ENCODE measurements around the gene MRPS34.
A peak's percentile ranks its signal among the peaks of the same experiment; 100 is the strongest.
"Not testable (repeated sequence)": the region's sequence is repeated elsewhere in the genome, so short reads cannot be mapped to it uniquely, and the experiment has no call there.

MRPS34 gene

DNA sequence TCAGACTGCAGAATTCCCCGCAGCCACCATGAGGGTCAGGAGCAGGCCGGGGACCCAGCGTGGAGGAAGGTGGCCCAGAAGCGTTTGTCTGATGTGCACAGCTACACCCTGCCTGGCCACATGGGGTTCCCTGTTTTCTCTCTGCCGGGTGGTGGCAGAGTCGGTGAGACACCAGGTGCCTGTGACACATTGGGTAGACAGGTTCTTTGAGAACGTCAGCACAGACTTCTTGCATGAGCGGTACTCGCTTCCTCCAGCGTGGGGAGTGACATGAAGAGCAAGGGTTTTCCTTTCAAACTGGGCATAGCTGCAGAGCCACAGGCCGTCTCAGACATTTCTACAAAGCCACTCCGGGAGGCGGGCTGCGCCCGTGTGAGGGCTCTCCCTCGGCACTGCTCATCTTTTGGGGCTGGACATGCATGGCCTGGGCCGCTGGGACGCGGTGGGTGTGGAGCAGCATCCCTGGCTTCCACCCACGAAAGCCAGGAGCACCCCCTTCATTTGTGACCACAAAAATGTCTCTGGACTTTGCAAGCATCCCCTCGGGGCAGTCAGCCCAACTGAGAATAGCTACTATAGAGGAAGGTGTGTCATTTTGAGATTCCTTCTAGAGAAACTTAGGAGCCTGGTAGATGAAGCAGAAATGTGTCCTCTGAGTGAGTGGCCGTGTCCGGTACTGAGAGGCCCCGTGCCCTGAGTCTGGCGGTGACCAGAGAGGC is 27.6 kb downstream of the MRPS34 start:
- 92% methylated on average over 25 of the region's 25 CpGs for WGBS
- Histone ChIP-seq H3K4me1 (ENCODE audit: insufficient read depth, low read length) (no peaks in the 10 kb centered on the region; the same call in 1 of the 2 replicates), H3K27me3 (ENCODE audit: insufficient read depth, low read length) (no peaks in the 10 kb centered on the region), H3K4me3 (ENCODE audit: low read length) (no peak overlapping the region), H3K9ac (ENCODE audit: low read depth, low read length) (peak overlapping the region; percentile 19; the same call in 1 of the 2 replicates), H3K36me3 (ENCODE audit: insufficient read depth, low read length) (peaks cover 39% of the 10 kb centered on the region), H3K9me3 (ENCODE audit: insufficient read depth, low read depth, low read length) (no peaks in the 10 kb centered on the region), H3K27ac (ENCODE audit: low read depth, low read length) (peak overlapping the region; percentile 3; the same call in 1 of the 2 replicates)

DNA sequence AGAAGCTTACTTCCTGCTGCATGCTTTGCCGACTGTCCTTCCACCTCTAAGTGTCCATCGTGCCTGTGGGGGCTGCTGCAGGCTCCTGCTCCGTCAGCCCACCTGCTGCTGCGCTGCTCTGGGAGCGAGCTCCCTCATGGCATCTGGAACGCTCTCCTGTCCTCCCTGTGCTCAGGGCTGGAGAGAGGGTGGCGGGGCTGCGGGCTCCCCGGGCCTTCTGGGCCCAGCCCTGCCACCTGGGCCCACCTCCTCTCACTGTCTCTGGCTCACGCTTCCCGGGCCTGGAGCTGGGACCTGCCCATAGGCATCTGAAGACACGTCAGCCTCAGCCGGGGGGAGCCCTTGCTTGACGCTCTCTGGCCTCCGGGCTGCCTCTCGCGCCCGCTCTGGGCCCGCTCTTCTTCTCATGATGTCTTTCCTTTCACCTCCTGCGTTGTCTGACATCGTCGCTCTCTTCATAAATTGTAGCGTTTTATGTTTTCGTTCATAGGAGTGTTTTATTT is 28.5 kb downstream of the MRPS34 start:
- no peak overlapping the region for H3K9ac ChIP-seq (ENCODE audit: low read depth, low read length)
- 91% methylated on average over 20 of the region's 24 CpGs for WGBS

DNA sequence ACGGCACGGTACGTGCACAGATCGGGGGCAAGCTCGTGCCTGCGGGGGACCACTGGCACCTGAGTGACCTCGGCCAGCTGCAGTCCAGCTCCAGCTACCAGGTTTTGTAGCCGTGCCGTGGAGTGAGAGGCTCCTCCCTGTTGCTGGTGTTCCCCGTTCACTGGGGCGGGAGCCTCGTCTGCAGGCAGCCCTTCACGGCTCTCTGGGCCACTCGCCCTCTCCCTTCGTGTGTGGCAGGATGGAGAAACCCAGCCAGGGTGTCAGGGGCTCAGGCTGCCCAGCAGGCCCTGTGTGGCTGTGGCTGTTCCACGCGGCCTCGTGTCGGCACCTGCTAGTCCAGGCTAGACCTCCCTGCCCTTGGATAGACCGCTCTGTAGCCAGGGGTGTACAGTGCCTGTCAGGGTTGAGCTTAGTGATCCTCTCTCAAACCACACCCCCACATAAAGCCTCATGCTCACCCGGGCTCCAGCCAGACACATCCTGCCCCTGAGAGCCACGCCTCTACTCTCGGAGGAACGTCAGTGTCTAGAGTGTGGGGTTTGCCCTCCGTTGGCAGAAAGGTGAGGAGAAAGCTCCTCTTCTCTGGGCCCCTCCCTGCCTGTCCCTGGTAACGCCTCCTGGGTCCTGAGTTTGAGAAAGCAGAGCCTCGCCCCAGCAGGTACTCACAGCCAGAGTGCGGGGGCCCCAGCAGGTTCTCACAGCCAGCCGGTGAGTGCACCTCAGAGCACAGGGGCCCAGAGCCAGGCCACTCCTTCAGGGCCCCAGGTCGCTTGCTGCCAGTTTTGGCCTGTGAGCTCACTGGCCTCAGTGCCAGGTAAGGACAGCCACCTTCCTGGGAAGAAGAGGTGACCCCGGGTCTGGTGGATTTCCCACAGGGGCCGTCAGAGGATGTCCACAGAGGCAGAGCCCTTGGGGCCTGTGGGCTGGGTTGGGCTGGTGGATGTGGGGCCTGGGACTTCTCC is 29.3 kb downstream of the MRPS34 start:
- H3K27ac ChIP-seq (ENCODE audit: low read depth, low read length), result no peak overlapping the region

More for the DNA sequence above, 28.5 kb downstream of the MRPS34 start:
- Histone ChIP-seq H3K27ac (ENCODE audit: low read depth, low read length) (no peak overlapping the region), H3K27me3 (ENCODE audit: insufficient read depth, low read length) (no peaks in the 10 kb centered on the region), H3K4me1 (ENCODE audit: insufficient read depth, low read length) (no peaks in the 10 kb centered on the region; the same call in 1 of the 2 replicates), H3K36me3 (ENCODE audit: insufficient read depth, low read length) (peaks cover 33% of the 10 kb centered on the region), H3K4me3 (ENCODE audit: low read length) (no peak overlapping the region), H3K9me3 (ENCODE audit: insufficient read depth, low read depth, low read length) (peaks cover 5% of the 10 kb centered on the region; the same call in 1 of the 2 replicates)

GRCh38 chr16:1741553-1742165 is 31.3 kb downstream of the MRPS34 start:
- Histone ChIP-seq H3K4me1 (ENCODE audit: insufficient read depth, low read length) (no peaks in the 10 kb centered on the region; the same call in 1 of the 2 replicates), H3K27ac (ENCODE audit: low read depth, low read length) (no peak overlapping the region), H3K27me3 (ENCODE audit: insufficient read depth, low read length) (no peaks in the 10 kb centered on the region), H3K4me3 (ENCODE audit: low read length) (no peak overlapping the region), H3K9me3 (ENCODE audit: insufficient read depth, low read depth, low read length) (peaks cover 32% of the 10 kb centered on the region), H3K9ac (ENCODE audit: low read depth, low read length) (no peak overlapping the region), H3K36me3 (ENCODE audit: insufficient read depth, low read length) (peaks cover 15% of the 10 kb centered on the region; the same call in 1 of the 2 replicates)
- WGBS, result 95% methylated on average over 19 of the region's 19 CpGs

More for the DNA sequence above, 29.3 kb downstream of the MRPS34 start:
- Histone ChIP-seq H3K9ac (ENCODE audit: low read depth, low read length) (no peak overlapping the region), H3K4me3 (ENCODE audit: low read length) (no peak overlapping the region), H3K27me3 (ENCODE audit: insufficient read depth, low read length) (no peaks in the 10 kb centered on the region), H3K9me3 (ENCODE audit: insufficient read depth, low read depth, low read length) (peaks cover 12% of the 10 kb centered on the region; the same call in 1 of the 2 replicates), H3K36me3 (ENCODE audit: insufficient read depth, low read length) (peaks cover 26% of the 10 kb centered on the region), H3K4me1 (ENCODE audit: insufficient read depth, low read length) (no peaks in the 10 kb centered on the region; the same call in 1 of the 2 replicates)
- 95% methylated on average over 32 of the region's 32 CpGs for WGBS

- H3K4me3 ChIP-seq (ENCODE audit: low read length), result no peak overlapping the region
- H3K4me1 ChIP-seq (ENCODE audit: insufficient read depth, low read length), result no peaks in the 10 kb centered on the region; the same call in 1 of the 2 replicates
- no peak overlapping the region for H3K27ac ChIP-seq (ENCODE audit: low read depth, low read length)
- WGBS, result 96% methylated on average over 30 of the region's 30 CpGs
- H3K9ac ChIP-seq (ENCODE audit: low read depth, low read length), result no peak overlapping the region
- no peaks in the 10 kb centered on the region for H3K27me3 ChIP-seq (ENCODE audit: insufficient read depth, low read length)
- peaks cover 38% of the 10 kb centered on the region for H3K9me3 ChIP-seq (ENCODE audit: insufficient read depth, low read depth, low read length)
- H3K36me3 ChIP-seq (ENCODE audit: insufficient read depth, low read length), result peaks cover 15% of the 10 kb centered on the region; the same call in 1 of the 2 replicates
Observed at GRCh38 chr16:1740781-1741490, 32.0 kb downstream of the MRPS34 start.

- H3K27me3 ChIP-seq (ENCODE audit: insufficient read depth, low read length), result no peaks in the 10 kb centered on the region
- H3K27ac ChIP-seq (ENCODE audit: low read depth, low read length), result no peak overlapping the region
- H3K4me3 ChIP-seq (ENCODE audit: low read length), result no peak overlapping the region
- peaks cover 15% of the 10 kb centered on the region; the same call in 1 of the 2 replicates for H3K36me3 ChIP-seq (ENCODE audit: insufficient read depth, low read length)
- no peaks in the 10 kb centered on the region for H3K4me1 ChIP-seq (ENCODE audit: insufficient read depth, low read length)
- H3K9ac ChIP-seq (ENCODE audit: low read depth, low read length), result no peak overlapping the region
- peaks cover 45% of the 10 kb centered on the region for H3K9me3 ChIP-seq (ENCODE audit: insufficient read depth, low read depth, low read length)
- WGBS, result 97% methylated on average over 33 of the region's 33 CpGs
Observed at GRCh38 chr16:1740234-1740633, 32.7 kb downstream of the MRPS34 start.

DNA sequence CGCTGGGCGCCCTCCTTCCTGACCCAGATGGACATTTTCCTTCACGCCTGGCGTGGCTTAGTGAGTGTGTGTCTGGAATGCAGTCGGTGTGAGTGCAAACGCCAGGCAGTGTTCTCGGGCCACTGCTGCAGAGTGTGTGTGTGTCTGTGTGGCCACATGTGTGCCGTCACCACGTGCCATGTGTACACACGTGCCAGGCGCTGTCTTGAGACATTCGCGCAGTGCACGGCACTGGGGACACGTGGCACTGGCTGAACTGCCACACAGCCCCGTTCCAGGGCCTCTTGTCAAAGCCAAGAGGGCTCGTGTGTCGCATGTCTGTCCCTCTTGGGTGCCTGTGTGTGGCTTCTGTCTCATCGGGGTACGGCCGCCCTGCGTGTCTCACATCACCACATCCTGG is 38.1 kb downstream of the MRPS34 start:
- Histone ChIP-seq H3K9me3 (ENCODE audit: insufficient read depth, low read depth, low read length) (peaks cover 49% of the 10 kb centered on the region), H3K27ac (ENCODE audit: low read depth, low read length) (no peak overlapping the region), H3K36me3 (ENCODE audit: insufficient read depth, low read length) (peaks cover 10% of the 10 kb centered on the region; the same call in 1 of the 2 replicates), H3K4me3 (ENCODE audit: low read length) (no peak overlapping the region), H3K27me3 (ENCODE audit: insufficient read depth, low read length) (no peaks in the 10 kb centered on the region), H3K4me1 (ENCODE audit: insufficient read depth, low read length) (no peaks in the 10 kb centered on the region), H3K9ac (ENCODE audit: low read depth, low read length) (no peak overlapping the region)
- 97% methylated on average over 22 of the region's 22 CpGs for WGBS

DNA sequence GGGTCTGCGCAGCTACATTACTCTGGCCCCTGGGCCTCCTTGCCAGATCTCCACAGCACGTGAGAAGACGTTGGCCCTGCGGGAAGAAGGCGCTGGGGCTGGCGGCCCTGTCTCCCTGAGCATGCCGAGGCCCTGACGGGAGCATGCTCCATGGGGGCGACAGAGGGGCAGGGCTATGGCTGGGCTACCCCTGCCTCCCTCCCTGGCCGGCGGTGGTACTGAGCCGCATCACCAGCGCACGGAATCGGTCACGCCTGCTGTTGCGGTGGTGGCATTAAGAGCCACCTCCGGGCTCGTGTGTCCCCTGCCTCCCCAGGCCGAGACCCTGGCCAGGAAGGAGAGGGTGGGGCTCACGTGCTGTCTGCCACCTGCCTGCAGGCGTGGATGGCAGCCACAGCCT is 38.8 kb downstream of the MRPS34 start:
- Histone ChIP-seq H3K36me3 (ENCODE audit: insufficient read depth, low read length) (peaks cover 12% of the 10 kb centered on the region; the same call in 1 of the 2 replicates), H3K27me3 (ENCODE audit: insufficient read depth, low read length) (no peaks in the 10 kb centered on the region), H3K27ac (ENCODE audit: low read depth, low read length) (no peak overlapping the region), H3K4me3 (ENCODE audit: low read length) (no peak overlapping the region), H3K4me1 (ENCODE audit: insufficient read depth, low read length) (no peaks in the 10 kb centered on the region), H3K9ac (ENCODE audit: low read depth, low read length) (no peak overlapping the region), H3K9me3 (ENCODE audit: insufficient read depth, low read depth, low read length) (peaks cover 42% of the 10 kb centered on the region)
- WGBS, result 96% methylated on average over 22 of the region's 22 CpGs

GRCh38 chr16:1732551-1732987 is 40.4 kb downstream of the MRPS34 start:
- 96% methylated on average over 21 of the region's 21 CpGs for WGBS
- not testable (repeated sequence) for H3K9ac ChIP-seq (ENCODE audit: low read depth, low read length)
- H3K36me3 ChIP-seq (ENCODE audit: insufficient read depth, low read length), result peaks cover 13% of the 10 kb centered on the region; the same call in 1 of the 2 replicates

GRCh38 chr16:1732071-1732470 is 40.9 kb downstream of the MRPS34 start:
- H3K36me3 ChIP-seq (ENCODE audit: insufficient read depth, low read length), result peaks cover 13% of the 10 kb centered on the region; the same call in 1 of the 2 replicates

More at GRCh38 chr16:1732551-1732987, 40.4 kb downstream of the MRPS34 start:
- peaks cover 26% of the 10 kb centered on the region; the same call in 1 of the 2 replicates for H3K9me3 ChIP-seq (ENCODE audit: insufficient read depth, low read depth, low read length)
- H3K4me3 ChIP-seq (ENCODE audit: low read length); H3K4me1 ChIP-seq (ENCODE audit: insufficient read depth, low read length); H3K27me3 ChIP-seq (ENCODE audit: insufficient read depth, low read length); H3K27ac ChIP-seq (ENCODE audit: low read depth, low read length): not testable (repeated sequence)

More at GRCh38 chr16:1732071-1732470, 40.9 kb downstream of the MRPS34 start:
- H3K4me1 ChIP-seq (ENCODE audit: insufficient read depth, low read length), result no peaks in the 10 kb centered on the region
- no peak overlapping the region for H3K4me3 ChIP-seq (ENCODE audit: low read length)
- H3K27ac ChIP-seq (ENCODE audit: low read depth, low read length), result no peak overlapping the region
- H3K27me3 ChIP-seq (ENCODE audit: insufficient read depth, low read length), result no peaks in the 10 kb centered on the region
- peaks cover 21% of the 10 kb centered on the region; the same call in 1 of the 2 replicates for H3K9me3 ChIP-seq (ENCODE audit: insufficient read depth, low read depth, low read length)
- H3K9ac ChIP-seq (ENCODE audit: low read depth, low read length), result no peak overlapping the region
- 93% methylated on average over 14 of the region's 14 CpGs for WGBS
